Measurements from ENCODE around the gene LETM1.

Gene LETM1

DNA sequence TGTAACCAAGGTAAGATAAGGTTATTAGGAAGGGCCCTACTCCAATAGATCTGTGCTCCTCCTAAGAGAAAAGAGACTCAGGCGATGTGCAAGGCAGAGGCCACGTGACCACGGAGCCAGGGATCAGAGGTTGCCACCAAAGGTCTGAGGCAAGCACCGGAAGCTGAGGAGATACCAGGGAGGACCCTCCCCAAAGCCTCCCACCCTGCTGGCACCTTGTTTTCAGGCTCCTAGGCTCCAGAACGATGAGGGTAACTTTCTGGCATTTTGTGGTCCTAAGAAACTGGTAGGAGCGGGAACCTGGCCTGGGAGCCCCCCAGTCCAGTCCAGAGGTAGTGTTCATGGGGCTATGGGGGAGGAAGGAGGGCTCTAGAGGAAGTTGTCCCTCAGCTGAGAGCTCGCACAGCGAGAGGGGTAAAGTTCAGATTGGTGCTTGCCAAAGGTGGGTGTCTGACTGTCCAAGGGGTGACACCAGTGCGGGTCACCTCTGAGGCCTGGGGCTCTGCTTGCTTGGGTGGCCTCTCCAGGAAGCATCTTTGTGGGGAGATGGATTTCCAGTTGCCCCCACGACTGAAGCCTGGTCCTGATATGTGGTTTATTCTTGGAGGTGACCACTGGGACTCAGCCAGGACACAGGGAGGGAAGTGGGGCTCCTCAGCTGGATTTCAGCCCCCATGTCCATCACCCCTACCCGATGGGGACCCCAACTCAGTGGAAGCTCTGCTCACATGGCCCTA, 7.5 kb upstream of the LETM1 start:
- DNase-seq (ENCODE audit: low read depth), result no peak
- TF ChIP-seq CTCF (IDR thresholded peaks at IDR 0.05; ENCODE audit: control insufficient read depth, extremely low read depth, insufficient read depth), result no peak
- H3K4me3 ChIP-seq (ENCODE audit: low read depth, low read length), result no peak overlapping the region

DNA sequence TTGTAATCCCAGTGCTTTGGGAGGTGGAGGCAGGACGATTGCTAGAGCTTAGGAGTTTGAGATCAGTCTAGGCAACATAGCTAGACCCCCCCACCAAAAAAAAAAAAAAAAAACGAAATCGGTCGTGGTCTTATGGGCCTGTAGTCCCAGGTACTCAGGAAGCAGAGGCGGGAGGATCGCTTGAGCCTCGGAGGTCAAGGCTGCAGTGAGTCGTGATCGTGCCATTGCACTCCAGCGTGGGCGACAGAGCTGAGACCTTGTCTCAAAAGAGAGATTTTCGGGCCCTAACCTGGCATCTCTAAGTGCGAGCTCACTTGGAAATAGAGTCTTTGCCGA, 7.0 kb upstream of the LETM1 start:
- no peak for DNase-seq (ENCODE audit: low read depth)
- no peak for TF ChIP-seq CTCF (IDR thresholded peaks at IDR 0.05; ENCODE audit: control insufficient read depth, extremely low read depth, insufficient read depth)
- no peak overlapping the region for H3K4me3 ChIP-seq (ENCODE audit: low read depth, low read length)

GRCh38 chr4:1862055-1862911, 6.3 kb upstream of the LETM1 start:
- H3K4me3 ChIP-seq (ENCODE audit: low read depth, low read length), result no peak overlapping the region
- TF ChIP-seq CTCF (IDR thresholded peaks at IDR 0.05; ENCODE audit: control insufficient read depth, extremely low read depth, insufficient read depth), result no peak
- DNase-seq (ENCODE audit: low read depth), result no peak

- DNase-seq (ENCODE audit: low read depth), result no peak
- no peak for TF ChIP-seq CTCF (IDR thresholded peaks at IDR 0.05; ENCODE audit: control insufficient read depth, extremely low read depth, insufficient read depth)
- no peak overlapping the region for H3K4me3 ChIP-seq (ENCODE audit: low read depth, low read length)
Measured at GRCh38 chr4:1859389-1859753, 3.4 kb upstream of the LETM1 start.

DNA sequence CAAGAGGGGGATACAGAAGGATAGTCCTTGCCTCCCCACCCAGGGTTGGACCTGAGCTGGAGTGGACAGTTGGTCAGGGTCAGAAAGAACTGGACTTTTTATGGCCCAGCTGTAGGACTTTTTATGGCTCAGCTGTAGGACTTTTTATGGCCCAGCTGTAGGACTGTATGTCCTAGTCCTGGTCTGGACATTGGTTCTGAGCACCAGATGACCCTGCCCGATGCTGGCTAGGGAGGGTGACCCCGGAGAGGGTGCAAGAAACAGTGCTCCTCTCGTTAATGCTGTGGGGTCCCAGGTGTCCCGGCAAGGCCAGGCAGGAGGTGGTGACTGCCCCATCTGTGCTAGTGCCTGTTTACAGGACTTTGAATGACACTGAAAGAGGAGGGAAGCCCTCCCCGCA, 2.0 kb upstream of the LETM1 start:
- H3K4me3 ChIP-seq (ENCODE audit: low read depth, low read length), result no peak overlapping the region; the same call in 1 of the 2 replicates
- no peak for DNase-seq (ENCODE audit: low read depth)

GRCh38 chr4:1856943-1857699, 1.2 kb upstream of the LETM1 start:
- no peak for DNase-seq (ENCODE audit: low read depth)
- no peak for TF ChIP-seq CTCF (IDR thresholded peaks at IDR 0.05; ENCODE audit: control insufficient read depth, extremely low read depth, insufficient read depth)
- H3K4me3 ChIP-seq (ENCODE audit: low read depth, low read length), result peak overlapping the region; percentile 92

More for the DNA sequence above, 2.0 kb upstream of the LETM1 start:
- TF ChIP-seq CTCF (IDR thresholded peaks at IDR 0.05; ENCODE audit: control insufficient read depth, extremely low read depth, insufficient read depth), result no peak

Data from LNCaP clone FGC (cell line).